K562 (cell line): Measurements from ENCODE around the gene CMSS1. TPM values are rescaled to one million over a fixed set of nuclear protein-coding genes. Genes with fewer than 3 reads are reported as not detected.

Experiments
- ATAC-seq: fragments of 200-7000 bp; cut with Tn5 transposase; 3 replicates; pipeline ENCODE4 v1.9.1; 2020; ENCODE audit warnings: moderate library complexity
- BruUV-seq: library from RNA; stranded (reverse); fragments of 400-500 nt; replicated peaks from 2 replicates; lab custom pipeline; 2021; lab: Mats Ljungman, UMichigan
- CTCF ChIA-PET: fragments of 300-600 bp; formaldehyde crosslinking; extraction: SDS; loops from one replicate; lab custom pipeline; 2021; ENCODE audit warnings: low intra/inter-chr PET ratio; lab: Yijun Ruan, JAX
- POLR2A ChIA-PET: fragments of 300-600, 350-650 bp; sonication (Branson Sonifier 250); formaldehyde crosslinking; extraction: SDS; loops from one replicate; lab custom pipeline; 2021; ENCODE audit warnings: antibody characterized with exemption, inconsistent platforms; lab: Yijun Ruan, JAX
- DNase-seq, 4 experiments: peaks; one replicate each; pipeline versions ENCODE4 v3.0.0 to v3.0.0-alpha.2; 2011 to 2018; ENCODE audit warnings: low spot score in 3 of 4, mixed read lengths in 3 of 4; ENCODE audit errors: extremely low read depth in 1 of 4
- FAIRE-seq: peaks from 2 replicates; lab custom pipeline; 2011; peaks lifted over from hg19 to GRCh38; lab: Jason Lieb, UNC
- H2AFZ ChIP-seq: 2 replicates; pipeline ENCODE4 v1.6.0; 2011; ENCODE audit warnings: low read depth, low read length, control low read depth, inconsistent platforms
- H3K27ac ChIP-seq: fragments of 200-600 bp; 3 replicates; pipeline ENCODE4 v1.8.0; 2011; ENCODE audit warnings: low read depth, mild to moderate bottlenecking, control low read depth, inconsistent platforms, low read length, moderate library complexity, mixed read lengths; ENCODE audit errors: extremely low read depth
- H3K27me3 ChIP-seq, 2 experiments: fragments of 300-600 bp in 1 of 2; 2 replicates in 1 of 2; 3 replicates in 1 of 2; pipeline versions ENCODE4 v1.6.0 to v1.8.0; 2011; ENCODE audit warnings: inconsistent platforms in 2 of 2, low read length in 2 of 2, mild to moderate bottlenecking in 1 of 2, mixed read lengths in 1 of 2, moderate library complexity in 1 of 2; ENCODE audit not compliant: control insufficient read depth in 2 of 2, insufficient read depth in 2 of 2
- H3K36me3 ChIP-seq: fragments of 300-600 bp; 3 replicates; pipeline ENCODE4 v1.8.0; 2011; ENCODE audit warnings: mild to moderate bottlenecking, low read length, inconsistent platforms; ENCODE audit not compliant: control insufficient read depth, insufficient read depth
- H3K4me1 ChIP-seq, 2 experiments: fragments of 200-600 bp in 1 of 2; replicated peaks in 1 of 2; 2 replicates in 1 of 2; 3 replicates in 1 of 2; pipeline versions ENCODE4 v1.5.1 to v1.8.0; 2011; ENCODE audit warnings: inconsistent platforms in 2 of 2, low read length in 2 of 2, mild to moderate bottlenecking in 1 of 2, mixed read lengths in 1 of 2, moderate library complexity in 1 of 2; ENCODE audit not compliant: control insufficient read depth in 2 of 2, insufficient read depth in 2 of 2
- H3K4me2 ChIP-seq: 2 replicates; pipeline ENCODE4 v1.6.1; 2011; ENCODE audit warnings: low read length, control low read depth, inconsistent platforms, mixed read lengths; ENCODE audit not compliant: insufficient read depth
- H3K4me3 ChIP-seq: fragments of 200-600 bp; sonication (generic), shearing (Covaris generic); 2 replicates; pipeline ENCODE4 v1.5.1; 2016; ENCODE audit warnings: control low read depth, inconsistent platforms
- H3K79me2 ChIP-seq: fragments of 200-600 bp; 3 replicates; pipeline ENCODE4 v1.8.0; 2011; ENCODE audit warnings: low read length, inconsistent platforms; ENCODE audit not compliant: control insufficient read depth, insufficient read depth
- H3K9ac ChIP-seq, 2 experiments: 2 replicates each; pipeline versions ENCODE4 v1.6.0 to v1.6.1; 2011; ENCODE audit warnings: low read depth in 2 of 2, low read length in 2 of 2, control low read depth in 1 of 2, inconsistent platforms in 1 of 2, mild to moderate bottlenecking in 1 of 2, mixed read lengths in 1 of 2; ENCODE audit not compliant: insufficient read depth in 1 of 2
- H3K9me1 ChIP-seq: one replicate; pipeline ENCODE4 v1.6.0; 2011; ENCODE audit warnings: inconsistent platforms, mild to moderate bottlenecking, low read length, moderate library complexity; ENCODE audit not compliant: control insufficient read depth, insufficient read depth
- H3K9me3 ChIP-seq: replicated peaks from 2 replicates; pipeline ENCODE4 v1.5.1; 2011; ENCODE audit warnings: low read depth, low read length, inconsistent platforms; ENCODE audit not compliant: control insufficient read depth, insufficient read depth
- H4K20me1 ChIP-seq: replicated peaks from 2 replicates; pipeline ENCODE4 v1.6.1; 2011; ENCODE audit warnings: low read length, inconsistent platforms, mixed read lengths; ENCODE audit not compliant: control insufficient read depth, insufficient read depth
- E2F3 ChIP-seq: fragments of 250-450 bp; sonication (Bioruptor Pico); IDR thresholded peaks from 2 replicates; pipeline ENCODE4 v1.4.0; 2020; ENCODE audit warnings: mild to moderate bottlenecking
- FOXK2 ChIP-seq, 2 experiments: fragments of 450-650 bp; IDR thresholded peaks in 1 of 2; conservative IDR thresholded peaks in 1 of 2; 2 replicates each; pipeline ENCODE4 v1.6.1; 2016; ENCODE audit warnings: low read depth in 2 of 2, mild to moderate bottlenecking in 1 of 2
- HIVEP1 ChIP-seq: fragments of 250-450 bp; sonication (Bioruptor Pico); IDR thresholded peaks from 2 replicates; pipeline ENCODE4 v1.4.0; 2020; ENCODE audit warnings: mild to moderate bottlenecking
- HNRNPLL ChIP-seq: fragments of 200-400 bp; formaldehyde crosslinking; IDR thresholded peaks from 2 replicates; pipeline ENCODE4 v1.6.1; 2017; ENCODE audit warnings: low read length, low read depth, mild to moderate bottlenecking; ENCODE audit not compliant: poor library complexity, severe bottlenecking
- KDM4B ChIP-seq, 2 experiments: fragments of 450-650 bp in 1 of 2; sonication (generic) in 1 of 2; IDR thresholded peaks; 2 replicates each; pipeline ENCODE4 v1.6.1; 2016 to 2017; ENCODE audit warnings: borderline replicate concordance in 2 of 2, antibody characterized with exemption in 1 of 2, low read depth in 1 of 2, mild to moderate bottlenecking in 1 of 2
- MLX ChIP-seq, 2 experiments: fragments of 450-650 bp in 1 of 2; sonication (generic) in 1 of 2; formaldehyde crosslinking; conservative IDR thresholded peaks; 2 replicates each; pipeline versions ENCODE4 v1.4.0 to v1.8.1; 2020 to 2022; ENCODE audit warnings: mild to moderate bottlenecking in 1 of 2, missing genetic modification reagents in 1 of 2
- MTA3 ChIP-seq: fragments of 450-650 bp; formaldehyde crosslinking; IDR thresholded peaks from 2 replicates; pipeline ENCODE4 v1.6.1; 2017; ENCODE audit warnings: mild to moderate bottlenecking, borderline replicate concordance
- NCOA1 ChIP-seq: fragments of 450-650 bp; IDR thresholded peaks from 2 replicates; pipeline ENCODE4 v1.6.1; 2016; ENCODE audit warnings: low read depth
- NR2C1 ChIP-seq, 2 experiments: fragments of 450-650 bp; IDR thresholded peaks; 2 replicates each; pipeline ENCODE4 v1.6.1; 2017; ENCODE audit warnings: mild to moderate bottlenecking in 2 of 2, antibody characterized with exemption in 1 of 2, inconsistent platforms in 1 of 2, missing compliant biosample characterization in 1 of 2, missing genetic modification characterization in 1 of 2
- NR4A1 ChIP-seq, 2 experiments: fragments of 250-450 bp in 1 of 2; fragments of 450-650 bp in 1 of 2; sonication (Bioruptor Pico) in 1 of 2; IDR thresholded peaks; 2 replicates each; pipeline versions ENCODE4 v1.4.0 to v1.6.1; 2016 to 2020; ENCODE audit warnings: mild to moderate bottlenecking in 2 of 2, missing compliant biosample characterization in 1 of 2, missing genetic modification characterization in 1 of 2, moderate library complexity in 1 of 2
- PHB2 ChIP-seq: fragments of 450-650 bp; IDR thresholded peaks from 2 replicates; pipeline ENCODE4 v1.6.1; 2017; ENCODE audit warnings: low read depth
- SREBF1 ChIP-seq: fragments of 150-350 bp; IDR thresholded peaks from 2 replicates; pipeline ENCODE4 v1.6.1; 2014; ENCODE audit warnings: antibody characterized with exemption, low read depth, low read length, borderline replicate concordance
- VEZF1 ChIP-seq: fragments of 200-800 bp; sonication (Bioruptor generic); IDR thresholded peaks from 2 replicates; pipeline ENCODE4 v1.6.1; 2017; ENCODE audit warnings: missing genetic modification characterization, missing compliant biosample characterization
- ZBTB5 ChIP-seq: fragments of 450-650 bp; IDR thresholded peaks from 2 replicates; pipeline ENCODE4 v1.6.1; 2017; ENCODE audit warnings: antibody characterized with exemption
- ZKSCAN8 ChIP-seq: fragments of 200-800 bp; sonication (Bioruptor generic); IDR thresholded peaks from 2 replicates; pipeline ENCODE4 v1.6.1; 2016; ENCODE audit warnings: missing genetic modification characterization, missing compliant biosample characterization
- ZNF224 ChIP-seq: sonication (generic); formaldehyde crosslinking; IDR thresholded peaks from 2 replicates; pipeline ENCODE4 v1.8.0; 2022; ENCODE audit warnings: mild to moderate bottlenecking, missing genetic modification reagents
- ZNF717 ChIP-seq: fragments of 250-450 bp; sonication (Bioruptor Pico); IDR thresholded peaks from 2 replicates; pipeline ENCODE4 v1.5.0; 2021
- WGBS: fragments of 100-300 bp; shearing (Covaris generic); methylation state at CpG from one replicate; pipeline ENCODE4 v1.1.6; 2016; ENCODE audit warnings: low coverage, mixed read lengths; ENCODE audit not compliant: insufficient coverage; ENCODE audit errors: missing lambda C conversion rate; 5-methylcytosine and 5-hydroxymethylcytosine counted together
- in situ Hi-C: fragments of 300-500 bp; cut with MboI; formaldehyde crosslinking; loops from 4 replicates; pipeline ENCODE4 v1.15.0; 2018; ENCODE audit warnings: inconsistent platforms, mixed read lengths
- intact Hi-C: fragments of 100-400 bp; cut with micrococcal nuclease; formaldehyde crosslinking; loops from 2 replicates; pipeline ENCODE4 v1.14.2; 2022
- polyA plus RNA-seq, 8 experiments: library from polyadenylated mRNA; depleted of rRNA in 4 of 8; stranded (reverse) in 5 of 8; unstranded in 3 of 8; fragments of >200 nt; fragmentation: Nextera tagmentation in 2 of 8; fragmentation: Illumina TruSeq in 1 of 8; extraction: Ambion mirVana in 2 of 8; extraction: Trizol in 1 of 8; gene quantifications; 2 replicates each; pipeline versions ENCODE4 v1.2.1 to v1.2.3, GENCODE V29; 2011 to 2014; ENCODE audit warnings: inconsistent platforms in 1 of 8, missing spikeins in 1 of 8
- total RNA-seq, 7 experiments: library from RNA; depleted of rRNA in 6 of 7; stranded (reverse); fragments of >200 nt in 6 of 7; fragmentation: Illumina TruSeq in 2 of 7; extraction: Trizol in 2 of 7; gene quantifications; 2 replicates each; pipeline versions ENCODE4 v1.2.1 to v1.2.3, GENCODE V29; 2011 to 2021; ENCODE audit warnings: low replicate concordance in 1 of 7

CMSS1 gene
- total and polyA plus RNA-seq, 9 of the 15 experiments (the other 6 are each of a cell fraction or from before 2014, with no cell fraction given) = 46.9 to 109 (median 72.3) TPM

- Histone ChIP-seq H3K4me3 (no peak overlapping the region), H4K20me1 (no peaks in the 10 kb centered on the region), H3K9me1 (no peaks in the 10 kb centered on the region), H3K4me1 (no peaks in the 10 kb centered on the region), H3K79me2 (no peaks in the 10 kb centered on the region), H3K27ac (no peak overlapping the region), H3K9me3 (no peaks in the 10 kb centered on the region), H2AFZ (no peak overlapping the region), H3K27me3 (no peaks in the 10 kb centered on the region), H3K4me2 (no peak overlapping the region), H3K36me3 (no peaks in the 10 kb centered on the region), H3K9ac (no peak overlapping the region)
- ATAC-seq (no peak), FAIRE-seq (no peak), DNase-seq (no peak)
- ChIA-PET POLR2A (no interaction called here), CTCF (no interaction called here)
- in situ Hi-C loops = no loop called here
- BruUV-seq = no TSS peak
- intact Hi-C loops = no loop called here
- TF ChIP-seq NR4A1 (CRISPR knock-in tag; IDR thresholded peaks at IDR 0.05) (no peak), NR4A1 (tag; IDR thresholded peaks at IDR 0.05) (no peak), NCOA1 (no peak), MTA3 (no peak), HIVEP1 (no peak), HNRNPLL (no peak), ZBTB5 (no peak), ZNF224 (no peak), SREBF1 (no peak), FOXK2 (conservative IDR thresholded peaks at IDR 0.05 in 1 of 2, IDR thresholded peaks at IDR 0.05 in 1 of 2; ENCODE audit: low read depth in 2 of 2) (no peak), KDM4B (IDR thresholded peaks at IDR 0.05; ENCODE audit: borderline replicate concordance in 2 of 2, low read depth in 1 of 2) (no peak), VEZF1 (CRISPR knock-in tag) (no peak), NR2C1 (IDR thresholded peaks at IDR 0.05) (no peak), NR2C1 (tag; IDR thresholded peaks at IDR 0.05) (no peak), E2F3 (CRISPR knock-in tag) (no peak), MLX (CRISPR knock-in tag; conservative IDR thresholded peaks at IDR 0.05) (no peak), ZNF717 (CRISPR knock-in tag) (no peak), PHB2 (no peak), ZKSCAN8 (CRISPR knock-in tag) (no peak)
- 88% methylated on average over 1 of the region's 1 CpG for WGBS
Measured at GRCh38 chr3:99970198-99970597, 152.5 kb downstream of the CMSS1 start.
